Type B pancreatic cell (in vitro differentiated cells): Measurements from ENCODE around the gene HDHD5. TPM values are rescaled to one million over a fixed set of nuclear protein-coding genes. Genes with fewer than 3 reads are reported as not detected.
A peak's percentile ranks its signal among the peaks of the same experiment; 100 is the strongest.

Experiments
- DNase-seq: peaks from one replicate; pipeline ENCODE4 v3.0.0; 2021; ENCODE audit warnings: mixed read lengths; ENCODE audit not compliant: unreplicated experiment; ENCODE audit errors: extremely low spot score
- H3K27ac Mint-ChIP-seq: 2 replicates; pipeline ENCODE4 v1.8.0; 2021; ENCODE audit warnings: mild to moderate bottlenecking, mixed read lengths
- H3K27me3 Mint-ChIP-seq: 2 replicates; pipeline ENCODE4 v1.8.0; 2021; ENCODE audit warnings: mixed read lengths
- H3K36me3 Mint-ChIP-seq: 2 replicates; pipeline ENCODE4 v1.8.0; 2021; ENCODE audit warnings: mixed read lengths
- H3K4me1 Mint-ChIP-seq: one replicate; pipeline ENCODE4 v1.8.0; 2021; ENCODE audit warnings: mixed read lengths; ENCODE audit not compliant: unreplicated experiment
- H3K4me3 Mint-ChIP-seq: 2 replicates; pipeline ENCODE4 v1.8.0; 2021; ENCODE audit warnings: mild to moderate bottlenecking, mixed read lengths
- H3K9me3 Mint-ChIP-seq: 2 replicates; pipeline ENCODE4 v1.8.0; 2021; ENCODE audit warnings: mixed read lengths
- CTCF ChIP-seq: fragments of 200-600 bp; sonication (generic); conservative IDR thresholded peaks from 2 replicates; pipeline ENCODE4 v1.5.0; 2021; ENCODE audit warnings: antibody characterized with exemption, mild to moderate bottlenecking
- total RNA-seq: library from RNA; stranded (reverse); gene quantifications from 2 replicates; pipeline ENCODE4 v1.2.1, GENCODE V29; 2021; ENCODE audit warnings: low replicate concordance

The HDHD5 gene
- total RNA-seq, 1 donor from 2014 or later: 40.1 TPM

GRCh38 chr22:17097062-17097461, 62.0 kb downstream of the HDHD5 start:
- Mint-ChIP-seq H3K36me3 (peaks cover 4% of the 10 kb centered on the region), H3K4me1 (no peaks in the 10 kb centered on the region), H3K27me3 (no peaks in the 10 kb centered on the region), H3K4me3 (no peak overlapping the region), H3K9me3 (no peaks in the 10 kb centered on the region), H3K27ac (no peak overlapping the region)
- TF ChIP-seq CTCF: no peak
- DNase-seq: no peak

GRCh38 chr22:17096071-17096470, 63.0 kb downstream of the HDHD5 start:
- Mint-ChIP-seq H3K36me3 (peaks cover 4% of the 10 kb centered on the region), H3K4me3 (no peak overlapping the region), H3K4me1 (no peaks in the 10 kb centered on the region), H3K27ac (no peak overlapping the region), H3K9me3 (no peaks in the 10 kb centered on the region), H3K27me3 (no peaks in the 10 kb centered on the region)
- no peak for TF ChIP-seq CTCF
- DNase-seq: no peak

GRCh38 chr22:17095538-17095937, 63.5 kb downstream of the HDHD5 start:
- no peaks in the 10 kb centered on the region for H3K27me3 Mint-ChIP-seq
- no peak for DNase-seq

GRCh38 chr22:17093081-17093480, 66.0 kb downstream of the HDHD5 start:
- H3K9me3 Mint-ChIP-seq: no peaks in the 10 kb centered on the region
- H3K27me3 Mint-ChIP-seq: no peaks in the 10 kb centered on the region
- H3K27ac Mint-ChIP-seq: no peak overlapping the region
- H3K4me3 Mint-ChIP-seq: no peak overlapping the region
- TF ChIP-seq CTCF: no peak
- no peaks in the 10 kb centered on the region for H3K36me3 Mint-ChIP-seq
- no peak for DNase-seq
- no peaks in the 10 kb centered on the region for H3K4me1 Mint-ChIP-seq

More at GRCh38 chr22:17095538-17095937, 63.5 kb downstream of the HDHD5 start:
- no peaks in the 10 kb centered on the region for H3K36me3 Mint-ChIP-seq
- TF ChIP-seq CTCF: peak; percentile 64
- H3K4me1 Mint-ChIP-seq: no peaks in the 10 kb centered on the region
- H3K4me3 Mint-ChIP-seq: no peak overlapping the region
- H3K9me3 Mint-ChIP-seq: no peaks in the 10 kb centered on the region
- no peak overlapping the region for H3K27ac Mint-ChIP-seq

GRCh38 chr22:17091851-17092250, 67.2 kb downstream of the HDHD5 start:
- no peak overlapping the region for H3K4me3 Mint-ChIP-seq
- no peaks in the 10 kb centered on the region for H3K36me3 Mint-ChIP-seq
- no peak for TF ChIP-seq CTCF
- H3K27me3 Mint-ChIP-seq: peaks cover 6% of the 10 kb centered on the region
- no peak overlapping the region for H3K27ac Mint-ChIP-seq
- H3K4me1 Mint-ChIP-seq: no peaks in the 10 kb centered on the region
- no peaks in the 10 kb centered on the region for H3K9me3 Mint-ChIP-seq
- no peak for DNase-seq

GRCh38 chr22:17090550-17090949, 68.5 kb downstream of the HDHD5 start:
- Mint-ChIP-seq H3K4me3 (no peak overlapping the region), H3K4me1 (no peaks in the 10 kb centered on the region), H3K27ac (no peak overlapping the region), H3K9me3 (no peaks in the 10 kb centered on the region), H3K27me3 (peaks cover 16% of the 10 kb centered on the region), H3K36me3 (no peaks in the 10 kb centered on the region)
- TF ChIP-seq CTCF: no peak
- DNase-seq: no peak
